GM18870 (cell line): ENCODE data around the gene WWOX.
"Not testable (repeated sequence)": the region's sequence is repeated elsewhere in the genome, so short reads cannot be mapped to it uniquely, and the experiment has no call there.

Source experiments
- ATAC-seq: cut with Tn5 transposase; IDR thresholded peaks from one replicate; pipeline ENCODE4 v1.9.1; 2021; ENCODE audit warnings: moderate library complexity; ENCODE audit not compliant: unreplicated experiment

The WWOX gene

GRCh38 chr16:78509965-78510364, 410.5 kb downstream of the WWOX start:
- peak; percentile 67 for ATAC-seq

- no peak for ATAC-seq
Measured at GRCh38 chr16:78510496-78510895, 411.0 kb downstream of the WWOX start.

- ATAC-seq: no peak
Measured at GRCh38 chr16:78513838-78514237, 414.4 kb downstream of the WWOX start.

- not testable (repeated sequence) for ATAC-seq
Measured at GRCh38 chr16:78514888-78515287, 415.4 kb downstream of the WWOX start.

- ATAC-seq: no peak
Measured at GRCh38 chr16:78515421-78515820, 416.0 kb downstream of the WWOX start.

- no peak for ATAC-seq
Measured at GRCh38 chr16:78516006-78516736, 416.7 kb downstream of the WWOX start.

GRCh38 chr16:78519896-78520295, 420.4 kb downstream of the WWOX start:
- no peak for ATAC-seq

- no peak for ATAC-seq
Measured at GRCh38 chr16:78520470-78520869, 421.0 kb downstream of the WWOX start.

GRCh38 chr16:78522327-78522726, 422.9 kb downstream of the WWOX start:
- no peak for ATAC-seq

- ATAC-seq: no peak
Measured at GRCh38 chr16:78523212-78523985, 423.9 kb downstream of the WWOX start.

GRCh38 chr16:78524066-78524595, 424.7 kb downstream of the WWOX start:
- ATAC-seq: no peak

- no peak for ATAC-seq
Measured at GRCh38 chr16:78528265-78528664, 428.8 kb downstream of the WWOX start.

GRCh38 chr16:78529881-78530280, 430.4 kb downstream of the WWOX start:
- ATAC-seq: no peak

- ATAC-seq: no peak
Measured at GRCh38 chr16:78530283-78530682, 430.8 kb downstream of the WWOX start.

GRCh38 chr16:78535098-78535497, 435.6 kb downstream of the WWOX start:
- ATAC-seq: no peak

- ATAC-seq: no peak
Measured at GRCh38 chr16:78537511-78537910, 438.1 kb downstream of the WWOX start.

GRCh38 chr16:78538292-78538691, 438.8 kb downstream of the WWOX start:
- ATAC-seq: no peak

- no peak for ATAC-seq
Measured at GRCh38 chr16:78538919-78539318, 439.5 kb downstream of the WWOX start.

GRCh38 chr16:78542419-78542818, 443.0 kb downstream of the WWOX start:
- no peak for ATAC-seq

- ATAC-seq: no peak
Measured at GRCh38 chr16:78543023-78543422, 443.6 kb downstream of the WWOX start.

- no peak for ATAC-seq
Measured at GRCh38 chr16:78549366-78549765, 449.9 kb downstream of the WWOX start.

GRCh38 chr16:78551487-78552085, 452.1 kb downstream of the WWOX start:
- no peak for ATAC-seq
